Uterus (tissue), 2 donors: ENCODE measurements around the gene CDON.

Experiments used
- CTCF ChIP-seq, 4 experiments: fragments of 200-600 bp in 2 of 4; fragments of 450-650 bp in 2 of 4; sonication (generic) in 2 of 4; IDR thresholded peaks; one replicate each; pipeline ENCODE4 v1.5.1; 2016 to 2019; ENCODE audit warnings: antibody characterized with exemption in 4 of 4, mild to moderate bottlenecking in 2 of 4, moderate library complexity in 1 of 4
- POLR2A ChIP-seq, 2 donors: fragments of 450-650 bp; IDR thresholded peaks; one replicate each; pipeline ENCODE4 v1.6.1; 2016; ENCODE audit warnings: antibody characterized with exemption in 2 of 2, mild to moderate bottlenecking in 1 of 2, moderate library complexity in 1 of 2

DNA sequence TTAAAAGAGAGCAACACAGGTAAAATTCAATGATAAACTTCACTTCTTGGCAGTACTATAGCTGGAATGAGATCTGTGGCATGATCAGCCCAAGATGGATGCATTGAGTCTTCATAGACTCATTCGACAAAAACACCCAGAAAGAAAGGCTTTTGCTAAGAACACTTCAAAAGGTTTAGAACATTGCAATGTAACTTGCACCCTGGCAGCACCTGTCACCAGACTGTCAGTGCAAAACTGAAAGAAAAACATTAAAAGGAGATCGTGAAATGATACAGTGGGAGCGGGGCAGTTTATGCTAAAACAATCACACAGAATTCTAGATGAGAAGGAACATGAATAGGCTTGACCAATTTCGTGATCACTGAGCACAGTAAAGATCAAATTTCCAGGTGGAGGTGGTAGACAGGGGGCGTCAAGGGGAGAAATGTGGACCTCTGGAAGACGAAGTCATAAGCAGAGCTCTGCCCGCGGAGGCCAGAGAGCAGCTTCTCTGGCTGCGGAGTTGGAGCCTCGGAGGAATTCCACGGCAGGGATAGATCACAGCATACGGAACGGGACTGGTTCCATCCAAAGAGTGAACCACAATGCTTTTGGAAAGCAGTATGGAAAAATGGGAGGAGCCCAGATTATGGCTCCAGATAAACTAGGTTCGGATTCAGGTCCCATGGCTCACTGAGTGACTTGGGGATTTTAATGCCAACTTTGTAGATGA, 104.9 kb downstream of the CDON start:
- TF ChIP-seq POLR2A (IDR thresholded peaks at IDR 0.05) = no peak
- TF ChIP-seq CTCF (IDR thresholded peaks at IDR 0.05) = no peak
